ENCODE measurements around the gene COG5.
"Not testable (repeated sequence)": the region's sequence is repeated elsewhere in the genome, so short reads cannot be mapped to it uniquely, and the experiment has no call there.

COG5 gene

DNA sequence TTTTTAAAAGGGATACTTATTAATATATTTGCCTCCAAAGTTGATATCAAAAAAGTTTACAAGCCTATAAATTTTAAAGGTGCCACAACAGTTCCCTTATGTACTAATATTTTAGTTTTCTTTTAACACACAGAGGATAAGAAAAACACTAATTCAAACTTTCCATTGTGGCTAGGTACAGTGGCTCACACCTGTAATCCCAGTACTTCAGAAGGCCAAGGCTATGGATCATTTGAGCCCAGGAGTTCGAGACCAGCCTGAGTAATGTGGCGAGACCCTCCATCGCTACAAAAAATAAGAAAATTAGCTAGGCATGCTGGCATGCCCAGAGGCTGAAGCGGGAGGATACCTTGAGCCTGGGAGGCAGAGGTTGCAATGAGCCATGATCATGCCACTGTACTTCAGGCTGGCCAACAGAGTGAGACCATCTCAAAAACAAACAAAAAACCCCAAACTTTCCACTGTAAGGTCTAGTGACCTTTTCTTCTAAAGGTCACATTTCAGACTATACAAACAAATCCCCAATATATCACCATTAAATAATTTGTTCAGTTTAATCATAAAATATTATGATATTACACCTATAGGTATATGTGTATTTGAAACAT lies 287.4 kb downstream of the COG5 start:
- DNase-seq (ENCODE audit: low read depth in 2 of 2) = no peak

DNA sequence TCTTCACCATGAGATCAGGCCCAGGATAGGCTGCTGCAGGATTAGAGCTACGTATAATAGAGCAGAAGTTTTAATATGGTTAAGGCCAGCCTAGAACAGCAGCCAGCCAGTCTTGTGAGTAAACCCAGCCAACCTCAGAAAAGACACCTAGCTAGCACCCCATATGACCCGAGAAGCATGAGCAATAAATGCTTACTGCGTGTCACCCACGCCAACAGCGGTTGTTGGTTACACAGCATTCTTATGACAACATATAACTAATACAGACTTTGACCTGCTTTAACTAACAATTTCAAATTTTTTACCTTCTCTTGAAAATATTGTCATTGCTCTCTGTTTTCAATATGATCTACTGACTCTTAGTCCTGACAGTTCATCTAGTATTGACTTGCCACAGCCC lies 289.2 kb downstream of the COG5 start:
- DNase-seq (ENCODE audit: low read depth in 2 of 2) = no peak

DNA sequence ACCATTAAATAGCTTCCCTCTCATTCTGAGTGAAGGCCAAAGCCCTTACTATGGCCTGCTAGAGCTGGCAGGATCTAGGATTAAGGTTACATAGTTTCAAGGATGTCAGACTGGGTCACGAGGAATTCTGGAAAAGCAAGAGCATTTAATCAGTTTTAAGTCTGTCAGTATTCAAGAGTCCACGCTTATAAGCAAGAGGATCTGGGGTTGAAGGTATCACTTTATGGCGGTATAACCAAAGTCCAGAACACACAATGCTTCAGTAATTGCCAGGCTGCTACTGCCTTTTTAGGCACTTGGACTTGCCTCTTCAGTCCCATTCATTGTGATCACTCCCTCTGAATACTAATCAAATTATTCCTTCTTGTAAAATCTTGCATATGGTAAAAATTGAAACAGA lies 293.9 kb downstream of the COG5 start:
- no peak for DNase-seq (ENCODE audit: low read depth in 2 of 2)

DNA sequence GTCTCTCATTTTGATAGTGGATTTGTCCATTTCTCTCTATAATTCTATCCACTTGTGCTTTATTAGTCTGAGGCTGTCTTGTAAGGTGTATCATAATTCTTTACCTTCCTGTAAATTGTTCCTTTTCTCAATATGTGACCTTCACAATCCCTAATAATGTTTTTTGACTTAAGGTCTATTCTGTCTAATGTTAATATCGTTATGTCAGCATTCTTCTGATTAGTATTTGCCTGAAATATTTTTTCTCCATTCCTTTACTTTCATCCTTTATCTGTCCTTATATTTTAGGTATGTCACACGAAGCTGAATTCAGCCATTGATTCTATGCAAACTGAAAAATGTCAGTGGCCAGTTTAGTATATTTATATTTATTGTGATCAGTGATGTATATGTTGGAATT lies 295.1 kb downstream of the COG5 start:
- no peak for DNase-seq (ENCODE audit: low read depth in 2 of 2)

DNA sequence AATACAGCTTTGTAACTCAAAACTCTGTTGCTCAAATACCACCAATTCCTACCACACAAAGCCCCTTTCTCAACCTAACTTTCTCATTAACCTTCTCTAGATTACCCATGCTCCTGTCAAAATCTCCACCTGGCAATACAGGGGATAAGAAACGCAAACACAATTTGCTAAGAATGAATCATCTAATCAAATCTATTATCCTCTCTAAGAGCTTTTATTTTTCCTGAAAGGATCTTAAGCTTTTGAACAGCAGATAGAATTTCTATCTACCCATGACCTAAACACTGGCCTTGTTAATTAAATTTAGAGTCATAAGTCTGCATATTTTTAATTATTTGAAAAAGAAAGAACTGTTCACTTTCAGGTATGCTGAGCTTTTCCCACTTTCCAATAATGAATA lies 296.6 kb downstream of the COG5 start:
- DNase-seq (ENCODE audit: low read depth in 2 of 2) = no peak

DNA sequence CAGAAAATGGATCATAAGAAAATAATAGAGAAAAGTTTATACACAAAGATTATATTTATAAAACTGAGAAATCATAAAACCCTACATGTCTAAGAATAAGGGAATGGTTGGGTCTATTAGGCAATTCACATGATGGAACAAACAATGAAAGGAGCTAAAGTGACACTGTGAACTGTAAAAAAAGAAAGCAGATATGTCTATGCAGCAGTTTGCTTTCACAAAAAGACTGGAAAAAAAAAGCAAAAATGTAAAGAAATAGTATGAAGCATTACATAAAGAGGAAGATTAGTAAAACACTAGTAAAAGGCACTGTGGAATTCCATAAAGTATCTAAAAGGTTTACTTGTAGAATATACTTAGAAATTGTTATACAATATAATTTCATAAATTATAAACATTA lies 299.0 kb downstream of the COG5 start:
- no peak for DNase-seq (ENCODE audit: low read depth in 2 of 2)

DNA sequence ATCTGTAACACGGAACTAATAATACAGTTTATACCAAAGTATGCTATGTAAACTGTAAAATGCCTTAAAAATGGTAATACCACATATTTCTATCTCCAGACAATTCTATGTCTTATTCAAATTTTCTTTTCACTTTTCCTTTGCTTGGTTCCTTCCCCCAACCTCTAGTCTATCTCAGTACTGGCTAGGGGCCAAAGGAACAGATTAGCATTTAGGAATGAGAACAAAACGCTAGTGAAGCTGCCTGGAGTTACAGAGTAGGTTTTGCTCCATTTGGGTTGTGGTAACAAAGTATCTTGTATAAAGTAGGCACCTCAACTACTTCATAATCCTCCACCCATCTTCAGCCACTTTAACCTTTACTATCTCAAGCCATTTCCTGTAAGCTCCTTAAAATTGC lies 300.9 kb downstream of the COG5 start:
- DNase-seq (ENCODE audit: low read depth in 2 of 2) = no peak

DNA sequence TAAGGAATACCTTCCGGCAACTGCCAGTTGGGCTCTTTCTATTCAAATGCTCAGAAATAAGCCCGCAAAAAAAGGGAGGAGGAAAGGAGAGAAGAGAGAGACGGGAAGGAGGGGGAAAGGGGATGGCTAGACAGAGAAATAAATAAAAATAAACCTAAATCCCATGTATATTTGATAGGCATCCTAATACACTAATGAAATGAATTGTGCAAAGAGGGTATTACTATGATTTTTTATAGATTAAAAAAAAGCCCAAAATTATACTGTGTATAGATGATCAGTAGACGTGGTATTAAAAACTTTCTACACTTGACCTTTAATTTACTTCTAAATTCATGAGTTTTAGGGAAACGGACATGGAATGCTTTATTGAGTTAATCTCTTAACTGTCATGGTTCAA lies 305.0 kb downstream of the COG5 start:
- no peak for DNase-seq (ENCODE audit: low read depth in 2 of 2)

DNA sequence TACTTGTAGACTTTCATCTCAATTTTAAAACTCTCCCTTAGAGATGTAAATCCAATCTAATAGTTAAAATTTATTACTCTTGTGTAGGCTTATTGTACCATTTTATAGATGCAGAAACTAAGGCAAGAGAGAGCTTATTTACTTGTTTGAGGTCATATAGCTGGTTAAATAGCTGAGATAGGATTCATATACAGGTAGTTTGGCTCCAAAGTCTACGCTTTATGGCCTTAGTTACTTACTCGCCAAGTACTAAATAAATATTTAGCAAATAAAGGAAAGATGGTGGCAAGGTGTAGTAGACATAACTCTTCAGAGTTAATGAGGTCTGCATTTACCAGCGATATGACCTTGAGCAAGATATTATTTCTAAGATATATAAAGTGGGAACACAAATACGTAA lies 308.1 kb downstream of the COG5 start:
- no peak for DNase-seq (ENCODE audit: low read depth in 2 of 2)

DNA sequence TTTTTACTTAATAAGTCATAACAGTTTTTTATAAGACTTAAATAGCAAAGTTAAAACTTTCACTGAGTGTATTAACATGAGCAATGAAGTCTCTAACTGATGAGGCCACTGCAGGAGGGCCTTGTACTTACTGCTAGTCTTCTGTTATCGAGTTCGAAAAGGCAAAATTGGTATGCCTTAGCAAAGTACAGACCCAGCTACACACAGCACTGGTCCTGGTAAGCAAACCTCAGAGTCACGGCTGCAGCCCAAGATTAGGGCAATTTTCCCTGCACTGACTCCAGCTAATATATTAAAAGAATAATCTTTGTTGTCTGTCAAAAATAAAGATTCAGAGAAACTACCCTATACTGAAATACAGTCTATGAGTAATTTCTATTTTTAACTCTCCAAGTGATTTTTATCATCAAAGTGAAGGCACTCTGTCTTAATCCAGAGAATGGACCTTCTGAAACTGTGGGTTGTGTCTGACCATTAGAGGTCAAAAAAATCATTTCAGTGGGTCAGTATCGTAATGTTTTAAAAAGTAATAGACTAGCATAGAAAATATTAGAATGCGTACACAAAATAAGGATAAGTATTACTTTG lies 309.2 kb downstream of the COG5 start:
- DNase-seq (ENCODE audit: low read depth in 2 of 2) = no peak

DNA sequence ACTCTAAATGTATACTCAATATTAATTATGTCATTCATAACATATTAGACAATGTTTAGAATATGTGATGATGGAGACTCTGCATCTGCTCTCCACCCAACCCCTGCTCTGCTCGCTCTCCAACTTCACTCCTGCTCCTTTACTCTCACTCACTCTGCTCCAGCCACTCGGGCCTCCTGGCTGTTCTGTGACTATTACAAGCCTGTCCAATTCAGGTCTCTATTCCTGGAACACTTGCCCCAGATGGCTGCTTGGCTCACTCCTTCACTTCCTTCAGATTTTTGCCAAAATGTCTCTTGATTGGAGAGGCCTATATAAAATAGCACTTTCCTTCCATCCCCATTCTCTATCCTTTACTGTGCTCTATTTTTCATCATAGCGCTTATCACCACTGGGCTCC lies 310.1 kb downstream of the COG5 start:
- no peak for DNase-seq (ENCODE audit: low read depth in 2 of 2)

DNA sequence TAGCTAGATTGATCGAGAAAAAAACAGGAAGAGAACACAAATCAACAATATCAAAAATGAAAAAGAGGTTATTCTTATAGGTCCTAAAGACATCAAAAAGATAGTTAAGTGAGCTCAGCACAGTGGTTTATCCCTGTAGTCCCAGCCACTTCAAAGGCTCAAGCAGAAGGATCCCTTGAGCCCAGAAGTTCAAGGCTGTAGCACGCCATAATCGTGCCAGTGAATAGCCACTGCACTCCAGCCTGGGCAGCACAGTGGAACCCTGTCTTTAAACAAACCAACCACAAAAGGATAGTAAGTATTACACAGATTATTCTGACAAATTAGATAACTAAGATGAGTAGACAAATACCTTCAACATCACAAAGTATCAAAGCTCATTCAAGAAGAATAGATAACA lies 311.8 kb downstream of the COG5 start:
- no peak for DNase-seq (ENCODE audit: low read depth in 2 of 2)

DNA sequence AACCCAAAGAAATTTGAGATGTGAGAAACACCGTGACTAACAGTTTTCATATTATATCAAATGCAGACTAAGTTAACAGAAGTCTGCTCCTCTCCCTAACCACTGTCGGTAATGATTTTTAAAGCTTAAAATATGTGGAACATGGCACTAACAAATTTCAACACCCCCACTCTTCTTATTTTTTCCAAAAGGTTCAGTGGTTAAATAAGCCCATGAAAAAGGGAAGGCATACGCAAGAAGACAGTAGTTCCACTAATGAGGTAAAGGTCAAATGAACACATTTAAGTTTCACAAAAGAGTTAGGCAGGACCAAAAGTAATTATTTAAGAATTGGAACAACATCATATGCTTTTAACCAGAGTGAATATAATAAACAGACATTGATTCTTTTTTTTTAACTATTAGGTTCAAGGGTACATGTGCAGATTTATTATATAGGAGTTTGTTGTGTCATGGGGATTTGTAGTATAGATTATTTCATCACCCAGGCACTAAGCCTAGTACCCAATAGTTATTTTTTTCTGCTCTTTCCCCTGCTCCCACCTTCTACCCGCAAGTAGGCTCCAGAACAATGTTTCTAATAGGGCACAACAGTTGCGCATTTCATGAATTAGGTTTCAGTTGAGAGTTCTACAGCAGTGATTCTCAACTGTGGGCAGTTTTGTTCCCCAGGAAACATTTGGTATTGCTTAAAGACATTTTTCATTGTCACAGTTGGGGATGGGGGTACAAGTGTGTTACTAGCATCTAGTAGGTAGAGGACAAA lies 315.0 kb downstream of the COG5 start:
- no peak for DNase-seq (ENCODE audit: low read depth in 2 of 2)

DNA sequence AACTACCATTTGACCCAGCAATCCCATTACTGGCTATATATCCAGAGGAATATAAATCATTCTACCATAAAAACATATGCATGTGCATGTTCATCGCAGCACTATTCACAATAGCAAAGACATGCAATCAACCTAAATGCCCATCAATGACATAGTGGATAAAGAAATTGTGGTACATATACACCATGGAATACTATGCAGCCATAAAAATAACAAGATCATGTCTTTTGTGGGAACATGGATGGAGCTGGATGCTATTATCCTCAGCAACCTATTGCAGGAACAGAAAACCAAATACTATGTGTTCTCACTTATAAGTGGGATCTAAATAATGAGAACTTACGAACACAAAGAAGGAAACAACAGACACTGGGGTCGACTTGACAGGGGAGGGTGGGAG lies 316.9 kb downstream of the COG5 start:
- not testable (repeated sequence) for DNase-seq (ENCODE audit: low read depth in 2 of 2)

DNA sequence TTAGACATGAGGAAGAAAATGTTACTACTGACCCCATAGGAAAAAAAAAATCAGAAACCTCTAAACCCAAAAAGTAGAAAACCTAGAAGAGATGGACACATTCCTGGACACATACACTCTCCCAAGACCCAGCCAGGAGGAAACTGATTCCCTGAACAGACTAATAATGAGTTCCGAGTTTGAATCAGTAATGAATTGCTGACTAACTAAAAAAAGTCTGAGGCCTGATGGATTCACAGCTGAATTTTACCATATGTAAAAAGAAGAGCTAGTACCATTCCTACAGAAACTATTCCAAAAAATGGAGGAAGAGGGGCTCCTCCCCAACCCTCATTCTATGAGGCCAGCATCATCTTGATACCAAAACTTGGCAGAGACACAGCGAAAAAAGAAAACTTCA lies 319.1 kb downstream of the COG5 start:
- DNase-seq (ENCODE audit: low read depth in 2 of 2) = no peak

DNA sequence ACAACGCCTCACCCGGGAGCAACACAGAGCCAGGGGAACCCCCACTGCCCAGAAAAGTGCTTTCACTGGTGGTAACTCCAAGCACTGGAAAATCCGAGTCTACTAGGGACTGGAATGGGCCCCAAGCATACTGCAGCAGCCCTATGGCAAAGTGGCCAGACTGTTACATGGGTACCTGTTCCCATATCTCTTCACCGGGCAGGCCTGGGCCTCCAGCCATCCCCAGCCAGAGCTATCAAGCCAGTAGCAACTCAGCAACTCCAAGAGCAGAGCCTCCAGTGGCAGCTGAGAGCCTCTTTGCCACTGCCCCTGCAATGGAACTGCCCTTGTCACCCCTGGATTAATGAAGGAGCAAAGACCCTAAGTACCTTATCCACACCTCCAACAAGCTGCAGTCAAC lies 321.5 kb downstream of the COG5 start:
- no peak for DNase-seq (ENCODE audit: low read depth in 2 of 2)

DNA sequence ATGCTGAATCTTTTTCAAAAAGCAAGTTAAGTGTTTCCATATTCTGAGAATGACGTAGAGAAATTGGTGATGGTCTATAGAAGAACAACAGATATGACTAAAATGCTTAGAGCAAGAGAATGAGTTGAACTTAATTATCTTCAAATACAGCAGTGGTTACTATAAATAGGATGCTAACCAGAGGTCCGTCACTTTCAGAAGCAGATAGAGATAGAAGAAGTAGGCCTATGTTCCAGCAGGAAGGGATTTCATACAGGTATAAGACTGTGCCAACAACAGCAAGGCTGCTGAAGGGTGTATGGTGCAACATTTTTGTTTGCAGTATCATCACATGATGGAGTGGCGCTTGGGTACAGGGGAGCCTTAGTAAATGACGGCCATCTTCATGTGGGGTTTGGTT lies 326.3 kb downstream of the COG5 start:
- DNase-seq (ENCODE audit: low read depth in 2 of 2) = no peak

DNA sequence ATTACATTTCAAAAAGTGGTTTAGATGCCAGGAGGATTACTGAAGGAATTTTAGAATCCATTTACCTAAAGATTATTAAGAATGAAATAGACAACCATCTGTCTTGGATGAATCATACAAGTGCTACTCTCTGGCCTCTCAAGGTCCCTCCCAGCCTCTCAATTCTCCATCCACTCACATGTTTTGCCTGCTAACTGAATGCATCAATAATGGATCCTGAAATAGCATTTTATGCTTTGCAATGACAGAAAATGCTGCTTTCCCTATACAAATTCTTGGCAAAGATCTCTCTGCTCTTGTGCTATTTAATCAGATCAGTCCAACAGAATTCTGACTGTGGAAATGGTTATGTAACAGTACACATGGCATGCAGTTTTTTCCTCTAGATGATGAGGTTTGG lies 326.9 kb downstream of the COG5 start:
- no peak for DNase-seq (ENCODE audit: low read depth in 2 of 2)

DNA sequence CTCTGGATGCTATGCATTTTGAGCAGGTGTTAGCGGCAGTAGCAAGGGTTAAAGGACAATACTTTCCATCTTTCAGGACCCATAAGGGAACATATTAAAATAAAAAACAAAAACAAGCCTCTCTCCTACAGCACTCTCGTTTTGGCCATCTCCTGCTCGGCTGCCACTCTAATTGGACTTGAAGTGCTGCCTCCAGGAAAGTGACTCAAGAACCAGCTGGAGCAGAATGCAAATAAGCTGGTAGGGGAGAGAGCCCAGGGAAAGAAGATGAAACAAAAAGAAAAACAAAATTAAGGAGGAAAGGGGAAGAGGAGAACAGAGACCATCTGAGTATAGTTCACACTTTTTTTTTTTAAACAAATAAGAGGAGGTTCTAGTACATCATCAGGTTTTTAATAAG lies 329.3 kb downstream of the COG5 start:
- no peak for DNase-seq (ENCODE audit: low read depth in 2 of 2)

DNA sequence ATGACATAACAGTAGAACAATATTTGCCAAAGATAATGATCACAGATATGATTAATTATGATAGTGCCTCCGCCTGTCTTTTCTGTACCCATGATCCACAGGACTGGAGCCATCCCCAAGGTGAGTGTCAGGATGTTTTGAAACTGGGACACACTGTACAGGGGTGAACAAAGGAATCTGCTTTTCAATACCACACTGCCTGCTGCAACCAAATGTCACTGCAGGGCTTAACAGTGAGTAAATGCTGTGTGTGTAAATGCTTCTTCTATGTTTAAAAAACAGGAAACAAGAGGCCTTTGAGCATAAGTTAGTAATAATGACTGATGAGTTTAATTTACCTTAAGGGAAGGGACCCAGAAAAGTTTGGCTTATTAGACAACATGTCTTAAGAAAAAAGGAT lies 329.7 kb downstream of the COG5 start:
- DNase-seq (ENCODE audit: low read depth in 2 of 2) = no peak

DNA sequence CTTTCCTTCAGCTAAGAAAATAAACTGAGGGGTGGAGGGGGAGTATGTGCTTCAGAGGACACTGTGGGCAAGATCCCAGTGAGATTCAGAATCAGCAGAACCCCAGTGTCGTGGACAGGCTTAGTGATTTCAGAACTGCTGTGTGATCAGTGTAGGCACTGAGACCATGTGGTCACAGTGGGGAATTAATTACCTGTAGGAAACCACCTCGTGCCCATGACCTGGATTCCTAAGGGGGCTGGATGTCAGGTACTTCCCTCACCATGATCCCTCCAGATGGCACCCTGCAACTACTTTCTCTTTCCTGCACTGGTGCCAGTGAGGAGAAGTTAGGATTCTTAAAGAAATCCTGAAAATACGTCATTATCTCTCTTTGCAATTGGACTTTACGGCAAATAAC lies 330.5 kb downstream of the COG5 start:
- DNase-seq (ENCODE audit: low read depth in 2 of 2) = no peak

DNA sequence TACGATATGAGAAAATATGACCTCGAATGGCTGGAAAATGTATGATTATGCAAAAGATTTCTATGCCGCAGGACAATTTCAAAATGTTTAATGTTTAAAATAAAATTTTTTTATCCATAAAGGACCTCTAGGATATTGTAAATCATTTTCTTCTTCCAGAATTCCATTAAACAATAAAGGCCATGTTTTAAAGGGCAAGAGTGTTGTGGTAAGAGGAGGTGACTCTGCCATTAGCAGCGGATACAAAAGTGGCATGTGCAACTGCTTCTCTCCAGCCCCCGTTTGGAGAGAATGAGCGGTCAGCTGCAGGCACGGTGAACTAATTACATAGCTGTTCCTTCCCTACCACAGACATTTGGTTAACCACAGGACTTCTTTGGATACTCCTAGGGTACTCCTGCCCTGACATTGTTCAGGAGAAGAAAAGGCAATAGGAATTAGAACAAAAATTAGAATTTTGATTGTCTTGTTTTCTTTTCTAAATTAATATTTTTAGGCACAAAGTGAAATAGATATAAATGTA lies 331.1 kb downstream of the COG5 start:
- DNase-seq (ENCODE audit: low read depth in 2 of 2) = no peak

DNA sequence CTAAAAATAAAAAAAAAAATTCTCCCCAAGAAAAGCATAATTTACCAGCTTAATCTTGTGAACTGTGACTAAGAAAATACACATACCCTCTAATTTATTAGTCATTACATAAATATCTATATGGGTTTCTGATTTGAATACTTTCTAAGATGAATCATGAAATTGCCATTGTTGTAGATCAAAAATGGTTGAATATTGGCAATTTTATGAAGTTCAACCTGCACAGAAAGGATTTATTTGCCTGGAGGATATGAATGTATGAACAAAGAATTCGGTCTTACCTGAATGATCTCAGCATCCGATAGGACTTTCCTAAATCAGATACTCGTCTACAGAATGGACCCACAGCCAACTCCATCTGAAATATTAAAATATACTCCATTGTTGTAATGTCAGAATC lies 333.4 kb downstream of the COG5 start:
- no peak for DNase-seq (ENCODE audit: low read depth in 2 of 2)

All from stimulated activated CD8-positive, alpha-beta memory T cell treated with anti-CD3 and anti-CD28 coated beads, Interleukin-15, amount 100 ng/mL, for 48 hours (primary cell).